Erythroblast (primary cell): ENCODE results near the gene OTOGL.

ENCODE experiments used
- GATA1 ChIP-seq: IDR thresholded peaks from 2 replicates; pipeline ENCODE4 v1.6.1; 2011; ENCODE audit warnings: low read depth, mild to moderate bottlenecking, control low read depth, low read length, moderate library complexity
- POLR2A ChIP-seq: IDR thresholded peaks from 2 replicates; pipeline ENCODE4 v1.6.1; 2011; ENCODE audit warnings: mild to moderate bottlenecking, low read length

- TF ChIP-seq POLR2A: no peak
- TF ChIP-seq GATA1: no peak
These were observed 34.4 kb upstream of the OTOGL start for GRCh38 chr12:80064951-80065350.
